Keratinocyte (primary cell): ENCODE results near the gene KCNK5. TPM values are rescaled to one million over a fixed set of nuclear protein-coding genes. Genes with fewer than 3 reads are reported as not detected.

ENCODE experiments used
- DNase-seq: peaks from one replicate; pipeline ENCODE4 v3.0.0-alpha.2; 2011; ENCODE audit warnings: low read depth, missing footprints, low spot score
- FAIRE-seq: peaks from 2 replicates; lab custom pipeline; 2011; peaks lifted over from hg19 to GRCh38; lab: Jason Lieb, UNC
- H2AFZ ChIP-seq: 2 replicates; pipeline ENCODE4 v1.6.0; 2012; ENCODE audit warnings: low read length, control low read depth, inconsistent platforms; ENCODE audit not compliant: control insufficient read depth
- H3K27ac ChIP-seq: 2 replicates; pipeline ENCODE4 v1.5.1; 2011; ENCODE audit warnings: low read length; ENCODE audit not compliant: control insufficient read depth, insufficient read depth
- H3K27me3 ChIP-seq: 3 replicates; pipeline ENCODE4 v1.6.0; 2011; ENCODE audit warnings: low read length; ENCODE audit not compliant: control insufficient read depth, insufficient read depth; ENCODE audit errors: extremely low read depth
- H3K36me3 ChIP-seq, 2 experiments: 2 replicates in 1 of 2; 3 replicates in 1 of 2; pipeline ENCODE4 v1.5.1; 2011; ENCODE audit warnings: low read length in 2 of 2, mild to moderate bottlenecking in 1 of 2; ENCODE audit not compliant: control insufficient read depth in 2 of 2, insufficient read depth in 2 of 2; ENCODE audit errors: extremely low read depth in 1 of 2
- H3K4me1 ChIP-seq: 3 replicates; pipeline ENCODE4 v1.5.1; 2011; ENCODE audit warnings: low read length; ENCODE audit not compliant: control insufficient read depth, insufficient read depth; ENCODE audit errors: extremely low read depth
- H3K4me2 ChIP-seq: 3 replicates; pipeline ENCODE4 v1.6.0; 2011; ENCODE audit warnings: low read depth, low read length; ENCODE audit not compliant: control insufficient read depth, insufficient read depth; ENCODE audit errors: extremely low read depth
- H3K4me3 ChIP-seq, 3 experiments: fragments of 200-600 bp in 1 of 3; sonication (generic) in 1 of 3; 2 replicates in 2 of 3; 3 replicates in 1 of 3; pipeline ENCODE4 v1.5.1; 2011 to 2016; ENCODE audit warnings: low read length in 3 of 3, mild to moderate bottlenecking in 3 of 3, control low read depth in 2 of 3, inconsistent platforms in 1 of 3, low read depth in 1 of 3, mixed read lengths in 1 of 3, mixed run types in 1 of 3, moderate library complexity in 1 of 3; ENCODE audit not compliant: control insufficient read depth in 2 of 3, insufficient read depth in 2 of 3; ENCODE audit errors: extremely low read depth in 1 of 3
- H3K79me2 ChIP-seq: 2 replicates; pipeline ENCODE4 v1.6.0; 2012; ENCODE audit warnings: low read length; ENCODE audit not compliant: control insufficient read depth, insufficient read depth
- H3K9ac ChIP-seq: 3 replicates; pipeline ENCODE4 v1.6.0; 2011; ENCODE audit warnings: low read length; ENCODE audit not compliant: control insufficient read depth, insufficient read depth; ENCODE audit errors: extremely low read depth
- H3K9me1 ChIP-seq: 3 replicates; pipeline ENCODE4 v1.6.0; 2011; ENCODE audit warnings: low read length; ENCODE audit not compliant: control insufficient read depth, insufficient read depth; ENCODE audit errors: extremely low read depth
- H3K9me3 ChIP-seq: 2 replicates; pipeline ENCODE4 v1.5.1; 2012; ENCODE audit warnings: low read depth, low read length; ENCODE audit not compliant: control insufficient read depth
- H4K20me1 ChIP-seq: 3 replicates; pipeline ENCODE4 v1.6.0; 2011; ENCODE audit warnings: low read length; ENCODE audit not compliant: control insufficient read depth, insufficient read depth; ENCODE audit errors: extremely low read depth
- EZH2 ChIP-seq: IDR thresholded peaks from one replicate; pipeline ENCODE4 v1.6.1; 2012; ENCODE audit warnings: inconsistent platforms, mild to moderate bottlenecking, low read length, moderate library complexity
- dilution Hi-C: fragments of 300-500 bp; cut with MboI; formaldehyde crosslinking; loops from one replicate; pipeline ENCODE4 v1.7.0; 2020; ENCODE audit warnings: low sequenced_read_pairs; ENCODE audit not compliant: extremely low pct_ligation_motif_present
- polyA plus RNA-seq, 5 experiments: library from polyadenylated mRNA; depleted of rRNA in 3 of 5; stranded (reverse) in 3 of 5; stranded (forward) in 1 of 5; unstranded in 1 of 5; fragments of >200 nt; gene quantifications; 1 replicate in 1 of 5; 2 replicates in 3 of 5; 3 replicates in 1 of 5; pipeline versions ENCODE4 v1.2.1 to v1.2.3, GENCODE V29; 2011 to 2012; ENCODE audit warnings: missing spikeins in 2 of 5, low read depth in 1 of 5, low replicate concordance in 1 of 5
- TF ChIP-seq, protein P1 (sequence below), 3 experiments: IDR thresholded peaks in 1 of 3; conservative IDR thresholded peaks in 1 of 3; optimal IDR thresholded peaks in 1 of 3; 2 replicates in 2 of 3; 3 replicates in 1 of 3; pipeline versions ENCODE3 to v1.5.1; 2011; ENCODE audit warnings: low read length in 3 of 3, mild to moderate bottlenecking in 3 of 3, moderate library complexity in 2 of 3, control low read depth in 1 of 3, inconsistent platforms in 1 of 3; ENCODE audit not compliant: insufficient read depth in 2 of 3; ENCODE audit errors: extremely low read depth in 1 of 3

Gene KCNK5
- polyA plus RNA-seq, 1 donor (not counting 4 experiments of a cell fraction or from before 2014, with no cell fraction given): not detected

DNA sequence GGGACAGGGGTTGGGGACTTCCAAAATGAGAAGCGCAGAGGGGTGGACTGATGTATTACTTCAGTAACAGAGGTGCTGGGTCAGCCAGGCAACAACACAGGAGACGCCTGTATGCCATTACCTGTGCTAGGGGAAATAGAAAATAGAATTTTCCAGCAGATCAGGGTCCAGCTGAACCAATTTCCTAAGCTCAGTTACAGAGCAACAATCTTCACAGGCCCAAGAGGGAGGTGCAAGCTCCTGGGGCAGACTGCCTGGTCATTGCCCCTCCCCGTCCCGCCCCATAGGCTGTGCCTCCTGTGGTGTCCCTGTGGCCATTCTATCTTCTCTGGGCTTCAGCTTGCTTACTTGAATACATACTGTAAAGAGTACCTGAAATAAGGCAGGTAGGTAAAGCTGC lies 3.7 kb downstream of the KCNK5 start:
- Histone ChIP-seq H3K4me1 (peaks cover 13% of the 10 kb centered on the region), H3K27ac (no peak overlapping the region), H4K20me1 (no peaks in the 10 kb centered on the region), H3K79me2 (no peaks in the 10 kb centered on the region), H3K4me2 (no peak overlapping the region), H3K4me3 (no peak overlapping the region), H3K9me3 (no peaks in the 10 kb centered on the region), H3K9ac (no peak overlapping the region), H2AFZ (no peak overlapping the region), H3K9me1 (no peaks in the 10 kb centered on the region), H3K36me3 (no peaks in the 10 kb centered on the region), H3K27me3 (peaks cover 36% of the 10 kb centered on the region)
- no peak for FAIRE-seq
- DNase-seq: no peak
- TF ChIP-seq, protein P1, sequence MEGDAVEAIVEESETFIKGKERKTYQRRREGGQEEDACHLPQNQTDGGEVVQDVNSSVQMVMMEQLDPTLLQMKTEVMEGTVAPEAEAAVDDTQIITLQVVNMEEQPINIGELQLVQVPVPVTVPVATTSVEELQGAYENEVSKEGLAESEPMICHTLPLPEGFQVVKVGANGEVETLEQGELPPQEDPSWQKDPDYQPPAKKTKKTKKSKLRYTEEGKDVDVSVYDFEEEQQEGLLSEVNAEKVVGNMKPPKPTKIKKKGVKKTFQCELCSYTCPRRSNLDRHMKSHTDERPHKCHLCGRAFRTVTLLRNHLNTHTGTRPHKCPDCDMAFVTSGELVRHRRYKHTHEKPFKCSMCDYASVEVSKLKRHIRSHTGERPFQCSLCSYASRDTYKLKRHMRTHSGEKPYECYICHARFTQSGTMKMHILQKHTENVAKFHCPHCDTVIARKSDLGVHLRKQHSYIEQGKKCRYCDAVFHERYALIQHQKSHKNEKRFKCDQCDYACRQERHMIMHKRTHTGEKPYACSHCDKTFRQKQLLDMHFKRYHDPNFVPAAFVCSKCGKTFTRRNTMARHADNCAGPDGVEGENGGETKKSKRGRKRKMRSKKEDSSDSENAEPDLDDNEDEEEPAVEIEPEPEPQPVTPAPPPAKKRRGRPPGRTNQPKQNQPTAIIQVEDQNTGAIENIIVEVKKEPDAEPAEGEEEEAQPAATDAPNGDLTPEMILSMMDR (optimal IDR thresholded peaks at IDR 0.05 in 1 of 3, IDR thresholded peaks at IDR 0.05 in 1 of 3, conservative IDR thresholded peaks at IDR 0.05 in 1 of 3; ENCODE audit: extremely low read depth in 1 of 3, insufficient read depth in 2 of 3, low read length in 3 of 3): no peak
- no peak for TF ChIP-seq EZH2
- dilution Hi-C loops: no loop called here

DNA sequence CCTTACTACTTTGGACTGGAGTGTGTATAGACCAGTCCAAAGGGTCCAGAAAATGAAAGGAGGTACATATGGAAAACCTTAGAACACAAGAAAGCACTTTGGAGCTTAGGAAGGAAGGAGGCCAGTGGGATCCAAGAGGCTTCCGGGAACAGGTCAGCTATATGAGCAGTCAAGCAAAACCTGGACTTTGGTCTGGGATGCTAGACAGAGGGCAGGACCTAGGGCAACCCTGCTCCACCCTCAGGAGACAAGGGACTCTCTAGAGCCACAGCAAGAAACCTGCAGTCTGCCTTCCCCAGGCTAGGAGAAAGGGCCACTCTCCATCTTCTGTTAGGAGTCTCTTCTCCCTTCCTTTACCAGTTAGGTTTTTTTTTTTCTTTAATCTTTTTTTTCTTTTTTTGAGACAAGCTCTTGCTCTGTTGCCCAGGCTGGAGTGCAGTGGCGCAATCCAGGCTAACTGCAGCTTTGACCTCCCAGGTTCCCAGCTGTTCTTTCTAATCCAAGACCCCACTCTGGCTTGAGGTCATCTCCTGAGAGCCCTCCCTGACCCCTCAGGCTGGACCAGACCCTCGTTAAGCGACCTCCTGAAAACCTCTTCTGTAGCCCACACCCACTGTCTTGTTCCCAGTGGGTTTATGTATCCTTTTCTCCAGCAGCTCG lies 4.6 kb downstream of the KCNK5 start:
- no peak for FAIRE-seq
- Histone ChIP-seq H3K4me2 (no peak overlapping the region), H4K20me1 (no peaks in the 10 kb centered on the region), H3K27me3 (peaks cover 30% of the 10 kb centered on the region), H3K36me3 (no peaks in the 10 kb centered on the region), H3K9me1 (no peaks in the 10 kb centered on the region), H3K9ac (no peak overlapping the region), H3K79me2 (no peaks in the 10 kb centered on the region), H3K9me3 (no peaks in the 10 kb centered on the region), H2AFZ (no peak overlapping the region), H3K27ac (no peak overlapping the region), H3K4me1 (peaks cover 13% of the 10 kb centered on the region), H3K4me3 (no peak overlapping the region)
- DNase-seq: no peak
- TF ChIP-seq EZH2: no peak
- TF ChIP-seq, protein P1 (optimal IDR thresholded peaks at IDR 0.05 in 1 of 3, IDR thresholded peaks at IDR 0.05 in 1 of 3, conservative IDR thresholded peaks at IDR 0.05 in 1 of 3; ENCODE audit: extremely low read depth in 1 of 3, insufficient read depth in 2 of 3, low read length in 3 of 3): no peak
- dilution Hi-C loops: no loop called here
